H1 (cell line): Measurements from ENCODE around the gene HMCES. TPM values are rescaled to one million over a fixed set of nuclear protein-coding genes. Genes with fewer than 3 reads are reported as not detected.

Experiments
- CEBPB ChIP-seq: IDR thresholded peaks from 2 replicates; pipeline ENCODE4 v1.6.1; 2012; ENCODE audit warnings: low read depth, low read length
- CREB1 ChIP-seq: IDR thresholded peaks from 2 replicates; pipeline ENCODE4 v1.6.1; 2012; ENCODE audit warnings: inconsistent platforms
- EP300 ChIP-seq, 2 experiments: IDR thresholded peaks; 1 replicate in 1 of 2; 2 replicates in 1 of 2; pipeline ENCODE4 v1.6.1; 2011 to 2012; ENCODE audit warnings: low read depth in 2 of 2, low read length in 2 of 2, mild to moderate bottlenecking in 2 of 2, borderline replicate concordance in 1 of 2, inconsistent platforms in 1 of 2, moderate library complexity in 1 of 2
- FOSL1 ChIP-seq: IDR thresholded peaks from 2 replicates; pipeline ENCODE4 v1.6.1; 2011; ENCODE audit warnings: mild to moderate bottlenecking, low read depth, low read length, moderate library complexity; ENCODE audit not compliant: insufficient read depth
- GABPA ChIP-seq: IDR thresholded peaks from 2 replicates; pipeline ENCODE4 v1.6.1; 2011; ENCODE audit warnings: mild to moderate bottlenecking, low read length, moderate library complexity, borderline replicate concordance; ENCODE audit not compliant: insufficient read depth
- KDM4A ChIP-seq: IDR thresholded peaks from one replicate; pipeline ENCODE4 v1.7.1; 2012; ENCODE audit warnings: low read depth, mild to moderate bottlenecking, moderate library complexity, low read length, inconsistent platforms; ENCODE audit not compliant: severe bottlenecking
- KDM5A ChIP-seq: fragments of 200-600 bp; IDR thresholded peaks from 2 replicates; pipeline ENCODE4 v1.7.1; 2012; ENCODE audit warnings: mild to moderate bottlenecking, low read length, inconsistent platforms, mixed read lengths
- POU5F1 ChIP-seq: IDR thresholded peaks from 2 replicates; pipeline ENCODE4 v1.6.1; 2011; ENCODE audit warnings: low read depth, mild to moderate bottlenecking, low read length, moderate library complexity
- RBBP5 ChIP-seq: IDR thresholded peaks from 2 replicates; pipeline ENCODE4 v1.7.1; 2012; ENCODE audit warnings: low read depth, mild to moderate bottlenecking, inconsistent platforms, low read length, moderate library complexity, borderline replicate concordance
- RNF2 ChIP-seq: fragments of 200-900, 300-1000 bp; sonication (generic); IDR thresholded peaks from 2 replicates; pipeline ENCODE4 v1.7.1; 2016; ENCODE audit warnings: borderline replicate concordance, low read depth, mild to moderate bottlenecking, antibody characterized with exemption, low read length; ENCODE audit not compliant: poor library complexity, severe bottlenecking; ENCODE audit errors: missing control alignments
- SIRT6 ChIP-seq: IDR thresholded peaks from one replicate; pipeline ENCODE4 v1.7.1; 2012; ENCODE audit warnings: low read length, inconsistent platforms
- SP1 ChIP-seq: IDR thresholded peaks from 2 replicates; pipeline ENCODE4 v1.6.1; 2011; ENCODE audit warnings: low read depth, low read length
- SP4 ChIP-seq: IDR thresholded peaks from 2 replicates; pipeline ENCODE4 v1.6.1; 2012; ENCODE audit warnings: low read length, inconsistent platforms
- TAF7 ChIP-seq: optimal IDR thresholded peaks from 2 replicates; pipeline ENCODE3; 2011; ENCODE audit warnings: low read depth, mild to moderate bottlenecking, inconsistent platforms, low read length, moderate library complexity, borderline replicate concordance
- polyA plus RNA-seq, 7 experiments: library from polyadenylated mRNA; depleted of rRNA in 3 of 7; stranded (reverse) in 5 of 7; unstranded in 2 of 7; fragments of >200 nt in 5 of 7; fragments of 200-250 nt in 2 of 7; gene quantifications; 1 replicate in 5 of 7; 2 replicates in 1 of 7; 4 replicates in 1 of 7; pipeline versions ENCODE4 v1.2.1 to v1.2.3, GENCODE V29; 2011 to 2013; ENCODE audit warnings: missing spikeins in 2 of 7, mixed read lengths in 2 of 7
- total RNA-seq: library from RNA; stranded (reverse); fragmentation: NEBNext Ultra II Directional; extraction: Animal tissue kit (Norgen Biotek cat#: 25700); gene quantifications from 2 replicates; pipeline ENCODE4 v1.2.1, GENCODE V29; 2021
- TF ChIP-seq, protein P1 (sequence below): IDR thresholded peaks from 2 replicates; pipeline ENCODE4 v1.6.1; 2012; ENCODE audit warnings: low read length, inconsistent platforms
- TF ChIP-seq, protein P2 (sequence below), 3 experiments: IDR thresholded peaks; 1 replicate in 2 of 3; 2 replicates in 1 of 3; pipeline versions ENCODE4 v1.5.1 to v1.6.1; 2011; ENCODE audit warnings: low read length in 3 of 3, mild to moderate bottlenecking in 3 of 3, inconsistent platforms in 2 of 3, low read depth in 1 of 3, moderate library complexity in 1 of 3; ENCODE audit not compliant: insufficient read depth in 1 of 3; ENCODE audit errors: control extremely low read depth in 1 of 3

The HMCES gene
- total and polyA plus RNA-seq, 2 of the 8 experiments (the other 6 are each of a cell fraction or from before 2014, with no cell fraction given): 27.6 to 49.5 TPM

GRCh38 chr3:129315223-129315997, 36.7 kb downstream of the HMCES start (continued):
- no peak for TF ChIP-seq SP4
- peak; percentile 19 for TF ChIP-seq SIRT6
- TF ChIP-seq, protein P1, sequence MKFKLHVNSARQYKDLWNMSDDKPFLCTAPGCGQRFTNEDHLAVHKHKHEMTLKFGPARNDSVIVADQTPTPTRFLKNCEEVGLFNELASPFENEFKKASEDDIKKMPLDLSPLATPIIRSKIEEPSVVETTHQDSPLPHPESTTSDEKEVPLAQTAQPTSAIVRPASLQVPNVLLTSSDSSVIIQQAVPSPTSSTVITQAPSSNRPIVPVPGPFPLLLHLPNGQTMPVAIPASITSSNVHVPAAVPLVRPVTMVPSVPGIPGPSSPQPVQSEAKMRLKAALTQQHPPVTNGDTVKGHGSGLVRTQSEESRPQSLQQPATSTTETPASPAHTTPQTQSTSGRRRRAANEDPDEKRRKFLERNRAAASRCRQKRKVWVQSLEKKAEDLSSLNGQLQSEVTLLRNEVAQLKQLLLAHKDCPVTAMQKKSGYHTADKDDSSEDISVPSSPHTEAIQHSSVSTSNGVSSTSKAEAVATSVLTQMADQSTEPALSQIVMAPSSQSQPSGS: no peak; the same call in 1 of the 2 replicates
- peak; percentile 49; the same call in 1 of the 2 replicates for TF ChIP-seq RBBP5
- no peak for TF ChIP-seq POU5F1
- TF ChIP-seq GABPA: no peak
- TF ChIP-seq CREB1: no peak; the same call in 1 of the 2 replicates
- TF ChIP-seq, protein P2, sequence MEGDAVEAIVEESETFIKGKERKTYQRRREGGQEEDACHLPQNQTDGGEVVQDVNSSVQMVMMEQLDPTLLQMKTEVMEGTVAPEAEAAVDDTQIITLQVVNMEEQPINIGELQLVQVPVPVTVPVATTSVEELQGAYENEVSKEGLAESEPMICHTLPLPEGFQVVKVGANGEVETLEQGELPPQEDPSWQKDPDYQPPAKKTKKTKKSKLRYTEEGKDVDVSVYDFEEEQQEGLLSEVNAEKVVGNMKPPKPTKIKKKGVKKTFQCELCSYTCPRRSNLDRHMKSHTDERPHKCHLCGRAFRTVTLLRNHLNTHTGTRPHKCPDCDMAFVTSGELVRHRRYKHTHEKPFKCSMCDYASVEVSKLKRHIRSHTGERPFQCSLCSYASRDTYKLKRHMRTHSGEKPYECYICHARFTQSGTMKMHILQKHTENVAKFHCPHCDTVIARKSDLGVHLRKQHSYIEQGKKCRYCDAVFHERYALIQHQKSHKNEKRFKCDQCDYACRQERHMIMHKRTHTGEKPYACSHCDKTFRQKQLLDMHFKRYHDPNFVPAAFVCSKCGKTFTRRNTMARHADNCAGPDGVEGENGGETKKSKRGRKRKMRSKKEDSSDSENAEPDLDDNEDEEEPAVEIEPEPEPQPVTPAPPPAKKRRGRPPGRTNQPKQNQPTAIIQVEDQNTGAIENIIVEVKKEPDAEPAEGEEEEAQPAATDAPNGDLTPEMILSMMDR (IDR thresholded peaks at IDR 0.05; ENCODE audit: control extremely low read depth in 1 of 3, insufficient read depth in 1 of 3, low read depth in 1 of 3, low read length in 3 of 3): no peak
- TF ChIP-seq EP300 (IDR thresholded peaks at IDR 0.05; ENCODE audit: borderline replicate concordance in 1 of 2, low read depth in 2 of 2, low read length in 2 of 2): no peak
- no peak for TF ChIP-seq FOSL1
- TF ChIP-seq KDM4A: peak; percentile 18
- peak; percentile 17; the same call in 1 of the 2 replicates for TF ChIP-seq SP1
- no peak for TF ChIP-seq KDM5A
- TF ChIP-seq CEBPB: no peak
- TF ChIP-seq RNF2: no peak
- TF ChIP-seq TAF7: peak; percentile 38
